PC-9 (cell line): ENCODE results near the gene HSPA9. TPM values are rescaled to one million over a fixed set of nuclear protein-coding genes. Genes with fewer than 3 reads are reported as not detected.

Source experiments
- BruUV-seq: library from RNA; stranded (reverse); fragments of 400-500 nt; replicated peaks from 2 replicates; lab custom pipeline; 2021; lab: Mats Ljungman, UMichigan
- CTCF ChIA-PET: fragments of 300-600 bp; sonication (Branson Sonifier 250); formaldehyde crosslinking; loops from one replicate; lab custom pipeline; 2022; ENCODE audit warnings: antibody characterized with exemption; lab: Charles Lee
- POLR2A ChIA-PET: fragments of 300-600 bp; sonication (Branson Sonifier 250); formaldehyde crosslinking; loops from one replicate; lab custom pipeline; 2022; ENCODE audit warnings: antibody characterized with exemption; ENCODE audit not compliant: unreplicated experiment; lab: Charles Lee
- DNase-seq, 2 experiments: peaks; one replicate each; pipeline versions ENCODE4 v3.0.0 to v3.0.0-alpha.2; 2015 to 2022; ENCODE audit warnings: mixed read lengths in 1 of 2
- H2AFZ ChIP-seq: fragments of 200-600 bp; sonication (generic); 2 replicates; pipeline ENCODE4 v1.8.1; 2017; ENCODE audit warnings: antibody characterized with exemption
- H3F3A ChIP-seq: fragments of 200-600 bp; sonication (generic); 2 replicates; pipeline ENCODE4 v1.8.1; 2017; ENCODE audit warnings: antibody characterized with exemption, mild to moderate bottlenecking, low read depth; ENCODE audit not compliant: insufficient read depth
- H3K27ac ChIP-seq: fragments of 200-600 bp; sonication (generic); 2 replicates; pipeline ENCODE4 v1.6.1; 2016; ENCODE audit warnings: mixed run types
- H3K27me3 ChIP-seq: fragments of 200-600 bp; sonication (generic); 2 replicates; pipeline ENCODE4 v1.6.1; 2016; ENCODE audit warnings: low read depth, mixed run types; ENCODE audit not compliant: insufficient read depth
- H3K36me3 ChIP-seq: fragments of 200-600 bp; sonication (generic); 2 replicates; pipeline ENCODE4 v1.6.1; 2016; ENCODE audit warnings: low read depth, mixed run types
- H3K4me1 ChIP-seq: fragments of 200-600 bp; sonication (generic); replicated peaks from 2 replicates; pipeline ENCODE4 v1.6.1; 2016; ENCODE audit warnings: mixed run types; ENCODE audit not compliant: insufficient read depth
- H3K4me2 ChIP-seq: fragments of 200-600 bp; sonication (generic); 2 replicates; pipeline ENCODE4 v1.6.1; 2017; ENCODE audit warnings: mixed run types
- H3K4me3 ChIP-seq: fragments of 200-600 bp; sonication (generic); 2 replicates; pipeline ENCODE4 v1.6.1; 2016; ENCODE audit warnings: mixed run types
- H3K79me2 ChIP-seq: fragments of 200-600 bp; sonication (generic); 2 replicates; pipeline ENCODE4 v1.6.1; 2017; ENCODE audit warnings: low read depth, mixed run types
- H3K9me2 ChIP-seq: fragments of 200-600 bp; sonication (generic); 2 replicates; pipeline ENCODE4 v1.8.1; 2017; ENCODE audit warnings: mild to moderate bottlenecking; ENCODE audit not compliant: insufficient read depth
- H3K9me3 ChIP-seq: fragments of 200-600 bp; sonication (generic); 2 replicates; pipeline ENCODE4 v1.8.1; 2016; ENCODE audit warnings: low read depth; ENCODE audit not compliant: insufficient read depth
- H4K20me1 ChIP-seq: fragments of 200-600 bp; sonication (generic); 2 replicates; pipeline ENCODE4 v1.8.1; 2017; ENCODE audit not compliant: insufficient read depth
- CTCF ChIP-seq: fragments of 200-600 bp; sonication (generic); conservative IDR thresholded peaks from 2 replicates; pipeline ENCODE4 v1.6.1; 2017; ENCODE audit warnings: mixed run types, antibody characterized with exemption, mild to moderate bottlenecking, moderate library complexity
- EZH2 ChIP-seq: fragments of 200-600 bp; sonication (generic); IDR thresholded peaks from 2 replicates; pipeline ENCODE4 v1.8.0; 2017; ENCODE audit warnings: antibody characterized with exemption, low read depth
- intact Hi-C: fragments of 100-400 bp; cut with micrococcal nuclease; formaldehyde crosslinking; loops from one replicate; pipeline ENCODE4 v1.10.0; 2022; ENCODE audit not compliant: unreplicated experiment
- total RNA-seq: library from RNA; stranded (reverse); gene quantifications from 2 replicates; pipeline ENCODE4 v1.2.3, GENCODE V29; 2021

The HSPA9 gene
- total RNA-seq, 1 experiment from 2014 or later: 256 TPM

GRCh38 chr5:138568061-138568824 is 7.0 kb downstream of the HSPA9 start:
- Histone ChIP-seq H3K4me2 (no peak overlapping the region), H3K9me2 (no peaks in the 10 kb centered on the region), H3K27me3 (no peaks in the 10 kb centered on the region), H3K36me3 (peaks cover 54% of the 10 kb centered on the region), H3K4me1 (peaks cover 10% of the 10 kb centered on the region), H2AFZ (no peak overlapping the region), H3K4me3 (no peak overlapping the region), H3K9me3 (no peaks in the 10 kb centered on the region), H4K20me1 (peaks cover 78% of the 10 kb centered on the region), H3F3A (peaks cover 45% of the 10 kb centered on the region), H3K79me2 (peaks cover 80% of the 10 kb centered on the region), H3K27ac (no peak overlapping the region)
- TF ChIP-seq EZH2 (no peak), CTCF (no peak)
- DNase-seq: no peak
- ChIA-PET CTCF (no interaction called here), POLR2A (no interaction called here)
- intact Hi-C loops: loop anchor here (5.0 kb wide), 1 partner anchor 799 kb away; no protein-coding TSS in a partner anchor
- no TSS peak for BruUV-seq

- H4K20me1 ChIP-seq: peaks cover 78% of the 10 kb centered on the region
- peaks cover 40% of the 10 kb centered on the region for H3K36me3 ChIP-seq
- no peak for TF ChIP-seq CTCF
- no peak for TF ChIP-seq EZH2
- H3K27me3 ChIP-seq: no peaks in the 10 kb centered on the region
- no peak overlapping the region for H2AFZ ChIP-seq
- no peak overlapping the region for H3K4me3 ChIP-seq
- POLR2A ChIA-PET: interaction anchor here (0.6 to 0.7 kb wide), 2 partner anchors 103 to 507 kb away, joined by 3 to 4 read pairs; no protein-coding TSS in a partner anchor
- H3K4me1 ChIP-seq: no peaks in the 10 kb centered on the region
- DNase-seq: no peak
- CTCF ChIA-PET: interaction anchor here (0.7 kb wide), 1 partner anchor 405 kb away, joined by 3 read pairs; no protein-coding TSS in a partner anchor
- no peaks in the 10 kb centered on the region for H3K9me3 ChIP-seq
- intact Hi-C loops: loop anchor here (5.0 kb wide), 1 partner anchor 801 kb away; no protein-coding TSS in a partner anchor
- BruUV-seq: no TSS peak
- H3F3A ChIP-seq: peaks cover 39% of the 10 kb centered on the region
- no peak overlapping the region for H3K27ac ChIP-seq
- no peaks in the 10 kb centered on the region for H3K9me2 ChIP-seq
- peaks cover 66% of the 10 kb centered on the region for H3K79me2 ChIP-seq
- no peak overlapping the region for H3K4me2 ChIP-seq
Measured at GRCh38 chr5:138566792-138567191, 8.4 kb downstream of the HSPA9 start.

GRCh38 chr5:138565100-138565821 is 9.9 kb downstream of the HSPA9 start:
- Histone ChIP-seq H3K9me2 (no peaks in the 10 kb centered on the region), H3K27me3 (no peaks in the 10 kb centered on the region), H3K36me3 (peaks cover 31% of the 10 kb centered on the region), H4K20me1 (peaks cover 86% of the 10 kb centered on the region), H3K4me2 (no peak overlapping the region), H3K27ac (no peak overlapping the region), H2AFZ (no peak overlapping the region), H3K4me3 (no peak overlapping the region), H3F3A (peaks cover 39% of the 10 kb centered on the region), H3K79me2 (peaks cover 50% of the 10 kb centered on the region), H3K9me3 (no peaks in the 10 kb centered on the region), H3K4me1 (no peaks in the 10 kb centered on the region)
- ChIA-PET POLR2A (no interaction called here), CTCF (no interaction called here)
- intact Hi-C loops: loop anchor here (5.0 kb wide), 1 partner anchor 802 kb away; no protein-coding TSS in a partner anchor
- TF ChIP-seq EZH2 (no peak), CTCF (no peak)
- no peak for DNase-seq
- no TSS peak for BruUV-seq
